ENCODE measurements around the gene MTOR.
"Not testable (repeated sequence)": the region's sequence is repeated elsewhere in the genome, so short reads cannot be mapped to it uniquely, and the experiment has no call there.

Gene MTOR

GRCh38 chr1:11184973-11185372, 77.4 kb downstream of the MTOR start:
- no peak for DNase-seq

GRCh38 chr1:11182884-11183283, 79.5 kb downstream of the MTOR start:
- DNase-seq, result no peak

- no peak for DNase-seq
Observed at GRCh38 chr1:11180342-11180744, 82.0 kb downstream of the MTOR start.

GRCh38 chr1:11179749-11180148, 82.6 kb downstream of the MTOR start:
- DNase-seq, result not testable (repeated sequence)

- DNase-seq, result no peak
Observed at GRCh38 chr1:11179125-11179524, 83.2 kb downstream of the MTOR start.

GRCh38 chr1:11178021-11179015, 84.0 kb downstream of the MTOR start:
- peak; percentile 7 for DNase-seq

- DNase-seq, result no peak
Observed at GRCh38 chr1:11176081-11176706, 86.2 kb downstream of the MTOR start.

- DNase-seq, result no peak
Observed at GRCh38 chr1:11175461-11175860, 86.9 kb downstream of the MTOR start.

GRCh38 chr1:11174261-11174942, 87.9 kb downstream of the MTOR start:
- DNase-seq, result no peak

GRCh38 chr1:11170102-11170501, 92.2 kb downstream of the MTOR start:
- DNase-seq, result no peak

- DNase-seq, result no peak
Observed at GRCh38 chr1:11169202-11169601, 93.1 kb downstream of the MTOR start.

GRCh38 chr1:11168731-11169130, 93.6 kb downstream of the MTOR start:
- no peak for DNase-seq

GRCh38 chr1:11166744-11167143, 95.6 kb downstream of the MTOR start:
- not testable (repeated sequence) for DNase-seq

- not testable (repeated sequence) for DNase-seq
Observed at GRCh38 chr1:11162752-11163151, 99.6 kb downstream of the MTOR start.

GRCh38 chr1:11158720-11159321, 103.5 kb downstream of the MTOR start:
- DNase-seq, result no peak

GRCh38 chr1:11158291-11158690, 104.1 kb downstream of the MTOR start:
- DNase-seq, result no peak

GRCh38 chr1:11157867-11158266, 104.5 kb downstream of the MTOR start:
- DNase-seq, result no peak

GRCh38 chr1:11157394-11157793, 105.0 kb downstream of the MTOR start:
- DNase-seq, result no peak

GRCh38 chr1:11156963-11157362, 105.4 kb downstream of the MTOR start:
- peak; percentile 33 for DNase-seq

- DNase-seq, result no peak
Observed at GRCh38 chr1:11156441-11156840, 105.9 kb downstream of the MTOR start.

GRCh38 chr1:11153184-11153583, 109.2 kb downstream of the MTOR start:
- DNase-seq, result no peak

GRCh38 chr1:11152755-11153154, 109.6 kb downstream of the MTOR start:
- no peak for DNase-seq

Data from right kidney (tissue), 1 donor.